GM23248 (cell line): ENCODE results near the gene KRTAP17-1.

Experiments
- EZH2 ChIP-seq: fragments of 200-600 bp; sonication (generic); IDR thresholded peaks from 2 replicates; pipeline ENCODE4 v1.6.1; 2018; ENCODE audit warnings: antibody characterized with exemption, mild to moderate bottlenecking; ENCODE audit not compliant: insufficient read depth, poor library complexity, severe bottlenecking
- EZH2phosphoT487 ChIP-seq: fragments of 200-600 bp; sonication (generic); IDR thresholded peaks from 2 replicates; pipeline ENCODE4 v1.6.1; 2018; ENCODE audit warnings: antibody characterized with exemption, moderate library complexity, mild to moderate bottlenecking, low read depth; ENCODE audit not compliant: insufficient read depth

- TF ChIP-seq EZH2 = no peak
- no peak for TF ChIP-seq EZH2phosphoT487
Measured at GRCh38 chr17:41347869-41348760, 32.6 kb upstream of the KRTAP17-1 start.
